Neural progenitor cell (in vitro differentiated cells): ENCODE data around the gene NLRP14.

Source experiments
- EZH2 ChIP-seq: fragments of 200-600 bp; sonication (generic); IDR thresholded peaks from 2 replicates; pipeline ENCODE4 v1.6.1; 2017; ENCODE audit warnings: antibody characterized with exemption, mild to moderate bottlenecking, moderate library complexity
- TF ChIP-seq, protein P1 (sequence below): fragments of 200-600 bp; sonication (generic); IDR thresholded peaks from 2 replicates; pipeline ENCODE4 v1.5.1; 2017; ENCODE audit warnings: antibody characterized with exemption, mild to moderate bottlenecking

DNA sequence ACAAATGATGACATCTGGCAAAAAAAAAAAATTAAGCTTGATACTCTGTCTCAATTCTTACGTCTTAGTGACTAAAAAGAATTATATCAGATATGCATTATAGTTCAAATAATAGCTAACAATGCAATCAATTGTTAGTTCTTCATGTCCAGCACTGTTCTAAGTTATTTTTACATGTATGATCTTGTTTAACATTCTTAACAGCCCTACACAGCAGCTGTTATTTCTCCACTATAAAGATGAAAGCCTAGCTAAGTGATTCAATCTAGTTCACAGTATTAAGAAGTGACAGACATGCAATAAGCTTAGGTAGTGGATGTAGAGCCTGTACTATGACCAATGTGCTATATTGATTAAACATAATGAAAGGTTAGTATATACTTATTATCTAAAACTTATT is 4.3 kb upstream of the NLRP14 start:
- TF ChIP-seq, protein P1, sequence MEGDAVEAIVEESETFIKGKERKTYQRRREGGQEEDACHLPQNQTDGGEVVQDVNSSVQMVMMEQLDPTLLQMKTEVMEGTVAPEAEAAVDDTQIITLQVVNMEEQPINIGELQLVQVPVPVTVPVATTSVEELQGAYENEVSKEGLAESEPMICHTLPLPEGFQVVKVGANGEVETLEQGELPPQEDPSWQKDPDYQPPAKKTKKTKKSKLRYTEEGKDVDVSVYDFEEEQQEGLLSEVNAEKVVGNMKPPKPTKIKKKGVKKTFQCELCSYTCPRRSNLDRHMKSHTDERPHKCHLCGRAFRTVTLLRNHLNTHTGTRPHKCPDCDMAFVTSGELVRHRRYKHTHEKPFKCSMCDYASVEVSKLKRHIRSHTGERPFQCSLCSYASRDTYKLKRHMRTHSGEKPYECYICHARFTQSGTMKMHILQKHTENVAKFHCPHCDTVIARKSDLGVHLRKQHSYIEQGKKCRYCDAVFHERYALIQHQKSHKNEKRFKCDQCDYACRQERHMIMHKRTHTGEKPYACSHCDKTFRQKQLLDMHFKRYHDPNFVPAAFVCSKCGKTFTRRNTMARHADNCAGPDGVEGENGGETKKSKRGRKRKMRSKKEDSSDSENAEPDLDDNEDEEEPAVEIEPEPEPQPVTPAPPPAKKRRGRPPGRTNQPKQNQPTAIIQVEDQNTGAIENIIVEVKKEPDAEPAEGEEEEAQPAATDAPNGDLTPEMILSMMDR, result no peak
- TF ChIP-seq EZH2, result no peak
